Panc1 (cell line): ENCODE data around the gene ZNF516. TPM values are rescaled to one million over a fixed set of nuclear protein-coding genes. Genes with fewer than 3 reads are reported as not detected.

Source experiments
- ATAC-seq: fragments of 200-7000 bp; cut with Tn5 transposase; 2 replicates; pipeline ENCODE4 v1.9.1; 2020; ENCODE audit warnings: mild to moderate bottlenecking, moderate library complexity
- BruUV-seq: library from RNA; stranded (reverse); fragments of 400-500 nt; replicated peaks from 2 replicates; lab custom pipeline; 2021; lab: Mats Ljungman, UMichigan
- CTCF ChIA-PET: fragments of 300-600 bp; sonication (Branson Sonifier 250); formaldehyde crosslinking; loops from one replicate; lab custom pipeline; 2022; ENCODE audit warnings: antibody characterized with exemption; lab: Charles Lee
- POLR2A ChIA-PET: fragments of 300-600 bp; sonication (Branson Sonifier 250); formaldehyde crosslinking; loops from one replicate; lab custom pipeline; 2022; ENCODE audit warnings: antibody characterized with exemption; lab: Charles Lee
- DNase-seq: peaks from one replicate; pipeline ENCODE4 v3.0.0-alpha.2; 2010; ENCODE audit warnings: low read depth, low spot score
- H3K27ac ChIP-seq: 2 replicates; pipeline ENCODE4 v1.5.1; 2011; ENCODE audit warnings: mild to moderate bottlenecking, low read length, inconsistent platforms
- H3K27me3 ChIP-seq: fragments of 200-500 bp; sonication (Bioruptor generic); 2 replicates; pipeline ENCODE4 v1.6.0; 2014; ENCODE audit warnings: low read length, inconsistent platforms; ENCODE audit not compliant: control insufficient read depth, insufficient read depth
- H3K36me3 ChIP-seq: fragments of 200-500 bp; sonication (Bioruptor generic); 2 replicates; pipeline ENCODE4 v1.5.1; 2014; ENCODE audit warnings: inconsistent platforms, mild to moderate bottlenecking, low read length, moderate library complexity; ENCODE audit not compliant: control insufficient read depth, insufficient read depth
- H3K4me1 ChIP-seq: 2 replicates; pipeline ENCODE4 v1.5.1; 2011; ENCODE audit warnings: inconsistent platforms, mild to moderate bottlenecking, low read length, moderate library complexity; ENCODE audit not compliant: control insufficient read depth, insufficient read depth
- H3K4me3 ChIP-seq, 2 experiments: 2 replicates each; pipeline ENCODE4 v1.5.1; 2011 to 2012; ENCODE audit warnings: low read depth in 2 of 2, low read length in 2 of 2, mild to moderate bottlenecking in 2 of 2, inconsistent platforms in 1 of 2, moderate library complexity in 1 of 2
- H3K9me3 ChIP-seq: fragments of 200-500 bp; sonication (Bioruptor generic); 2 replicates; pipeline ENCODE4 v1.5.1; 2014; ENCODE audit warnings: low read depth, mild to moderate bottlenecking, inconsistent platforms, low read length, moderate library complexity; ENCODE audit not compliant: control insufficient read depth, insufficient read depth
- CTCF ChIP-seq: fragments of 450-650 bp; IDR thresholded peaks from 2 replicates; pipeline ENCODE4 v1.5.1; 2017; ENCODE audit warnings: mild to moderate bottlenecking
- POLR2AphosphoS5 ChIP-seq: IDR thresholded peaks from 2 replicates; pipeline ENCODE4 v1.6.1; 2012; ENCODE audit warnings: mild to moderate bottlenecking, low read depth, low read length, moderate library complexity
- REST ChIP-seq, 2 experiments: IDR thresholded peaks; 2 replicates each; pipeline ENCODE4 v1.6.1; 2011 to 2012; ENCODE audit warnings: low read depth in 2 of 2, control low read depth in 1 of 2, low read length in 1 of 2, mild to moderate bottlenecking in 1 of 2, moderate library complexity in 1 of 2; ENCODE audit not compliant: insufficient read depth in 1 of 2
- SIN3A ChIP-seq: IDR thresholded peaks from 2 replicates; pipeline ENCODE4 v1.6.1; 2012; ENCODE audit warnings: low read depth, mild to moderate bottlenecking, low read length, moderate library complexity, borderline replicate concordance; ENCODE audit not compliant: insufficient read depth
- TCF7L2 ChIP-seq: IDR thresholded peaks from 2 replicates; pipeline ENCODE4 v1.6.1; 2011; ENCODE audit warnings: mild to moderate bottlenecking, low read depth, low read length, inconsistent platforms
- in situ Hi-C: cut with HindIII; loops from 2 replicates; pipeline ENCODE4 v1.10.0; 2016; ENCODE audit warnings: low sequenced_read_pairs, low pct_unique_long_range_greater_than_20kb
- intact Hi-C: fragments of 100-400 bp; cut with micrococcal nuclease; formaldehyde crosslinking; loops from one replicate; pipeline ENCODE4 v1.10.0; 2022; ENCODE audit not compliant: unreplicated experiment
- total RNA-seq: library from RNA; stranded (reverse); gene quantifications from one replicate; pipeline ENCODE4 v1.2.1, GENCODE V29; 2021; ENCODE audit not compliant: unreplicated experiment

The ZNF516 gene
- total RNA-seq, 1 experiment from 2014 or later: 28.6 TPM

GRCh38 chr18:76405280-76405679 lies 89.8 kb downstream of the ZNF516 start:
- DNase-seq (no peak), ATAC-seq (no peak)
- Histone ChIP-seq H3K36me3 (no peaks in the 10 kb centered on the region), H3K27ac (no peak overlapping the region), H3K4me3 (no peak overlapping the region), H3K27me3 (no peaks in the 10 kb centered on the region), H3K9me3 (no peaks in the 10 kb centered on the region), H3K4me1 (0 out of 2 replicates have a peak, but pooled peaks cover 2% of the 10 kb centered on the region)
- TF ChIP-seq SIN3A: no peak
- TF ChIP-seq TCF7L2: no peak
- no peak for TF ChIP-seq REST (IDR thresholded peaks at IDR 0.05; ENCODE audit: insufficient read depth in 1 of 2, low read depth in 2 of 2, low read length in 1 of 2)
- TF ChIP-seq POLR2AphosphoS5: no peak
- TF ChIP-seq CTCF: no peak
- no TSS peak for BruUV-seq
- CTCF ChIA-PET: interaction anchor here (0.6 kb wide), 1 partner anchor 203 kb away, joined by 4 read pairs; no protein-coding TSS in a partner anchor
- intact Hi-C loops (loop anchor here (5.0 kb wide), 1 partner anchor 72 kb away; no protein-coding TSS in a partner anchor), in situ Hi-C loops (no loop called here)
- POLR2A ChIA-PET: no interaction called here

DNA sequence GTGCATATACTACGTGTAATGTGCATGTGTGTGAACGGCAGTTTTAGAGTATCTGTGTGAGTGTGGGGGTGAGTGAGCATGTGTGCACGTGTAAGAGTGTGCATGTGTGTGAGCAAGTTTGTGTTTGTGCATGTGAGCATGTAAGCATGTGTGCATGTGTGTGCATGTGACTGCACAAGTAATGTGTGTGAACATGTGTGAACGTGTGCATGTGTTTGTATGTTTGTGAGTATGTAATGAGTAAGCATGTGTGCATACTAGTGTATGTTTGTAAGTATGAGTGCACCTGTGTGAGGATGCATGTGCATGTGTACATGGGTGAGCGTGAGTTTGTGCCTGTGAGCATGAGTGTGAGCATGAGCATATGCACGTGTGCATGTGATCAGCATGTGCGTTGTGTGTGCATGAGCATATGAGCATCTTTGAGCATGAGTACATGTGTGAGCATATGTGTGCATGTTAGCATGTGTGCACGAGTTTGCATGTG lies 90.7 kb downstream of the ZNF516 start:
- POLR2A ChIA-PET: no interaction called here
- DNase-seq: no peak
- no peak for ATAC-seq
- no peak overlapping the region for H3K27ac ChIP-seq
- intact Hi-C loops (no loop called here), in situ Hi-C loops (no loop called here)
- CTCF ChIA-PET: interaction anchor here (0.6 kb wide), 1 partner anchor 204 kb away, joined by 4 read pairs; no protein-coding TSS in a partner anchor
- 0 out of 2 replicates have a peak, but pooled peaks cover 2% of the 10 kb centered on the region for H3K4me1 ChIP-seq
- H3K9me3 ChIP-seq: no peaks in the 10 kb centered on the region
- H3K27me3 ChIP-seq: no peaks in the 10 kb centered on the region
- H3K36me3 ChIP-seq: no peaks in the 10 kb centered on the region
- H3K4me3 ChIP-seq: no peak overlapping the region
- no peak for TF ChIP-seq REST (IDR thresholded peaks at IDR 0.05; ENCODE audit: insufficient read depth in 1 of 2, low read depth in 2 of 2, low read length in 1 of 2)
- no peak for TF ChIP-seq SIN3A
- TF ChIP-seq CTCF: no peak
- no peak for TF ChIP-seq POLR2AphosphoS5
- TF ChIP-seq TCF7L2: no peak
- no TSS peak for BruUV-seq
